ENCODE results near the gene FZR1.
A peak's percentile ranks its signal among the peaks of the same experiment; 100 is the strongest.

The FZR1 gene

DNA sequence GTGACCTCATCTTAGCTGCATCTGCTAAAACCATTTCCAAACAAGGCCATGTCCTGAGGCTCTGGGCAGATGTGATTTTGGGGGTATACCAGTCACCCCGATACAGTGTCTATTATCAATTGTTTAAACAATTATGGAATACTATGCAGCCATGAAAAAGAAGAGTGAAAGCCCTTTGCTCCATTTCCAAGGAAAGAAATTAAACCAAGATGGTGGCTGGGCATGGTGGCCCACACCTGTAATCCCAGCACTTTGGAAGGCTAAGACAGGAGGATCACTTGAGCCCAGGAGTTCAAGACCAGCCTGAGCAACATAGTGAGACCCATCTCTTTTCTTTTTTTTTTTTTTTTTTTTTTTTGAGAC lies 33.6 kb downstream of the FZR1 start:
- CTCF ChIA-PET, result no interaction called here
- TF ChIP-seq CTCF (conservative IDR thresholded peaks at IDR 0.05; ENCODE audit: low read depth), result no peak
- no peak for DNase-seq (ENCODE audit: low spot score)
- POLR2A ChIA-PET (ENCODE audit: low non-redundant PET), result no interaction called here
- no peak overlapping the region for H3K27ac ChIP-seq

DNA sequence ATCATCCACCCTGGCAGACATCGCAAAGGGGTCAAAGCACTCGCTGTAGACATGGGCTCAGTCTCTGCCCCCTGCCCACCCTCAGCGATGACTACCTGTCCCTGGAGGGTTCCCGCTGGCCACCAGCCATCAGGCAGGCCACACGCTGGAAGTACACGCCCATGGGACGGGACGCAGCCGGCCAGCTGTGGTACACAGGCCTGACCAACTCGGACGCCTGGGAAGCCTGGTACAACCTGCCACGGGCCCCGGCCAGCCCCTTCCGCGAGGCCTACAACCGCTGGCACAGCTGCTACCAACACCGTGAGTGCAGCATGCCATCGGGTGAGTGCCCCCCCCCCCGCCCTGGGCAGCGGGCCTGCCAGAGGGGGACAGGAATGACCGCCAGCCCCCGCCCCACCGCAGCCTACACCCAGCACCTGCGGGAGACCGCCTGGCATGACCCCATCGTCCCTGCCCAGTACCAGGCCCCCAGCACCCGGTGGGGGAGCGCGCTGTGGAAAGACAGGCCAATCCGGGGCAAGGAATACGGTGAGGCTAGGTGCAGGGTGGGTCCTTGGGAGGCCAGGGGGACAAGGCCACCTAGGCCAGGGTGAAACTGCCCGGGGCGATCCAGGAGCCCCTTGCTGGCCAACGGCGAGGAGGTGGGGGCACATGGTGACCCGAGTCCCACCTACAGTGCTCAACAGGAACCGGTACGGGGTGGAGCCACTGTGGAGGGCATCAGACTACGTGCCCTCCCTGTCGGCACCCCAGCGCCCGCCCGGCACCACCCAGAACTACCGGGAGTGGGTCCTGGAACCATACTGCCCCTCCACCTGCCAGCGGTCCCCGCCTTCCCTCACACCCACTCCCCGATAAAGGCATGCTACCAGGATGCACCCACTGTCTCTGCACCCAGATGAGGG lies 37.3 kb downstream of the FZR1 start:
- ChIA-PET POLR2A (ENCODE audit: low non-redundant PET) (no interaction called here), CTCF (no interaction called here)
- no peak for TF ChIP-seq CTCF (conservative IDR thresholded peaks at IDR 0.05; ENCODE audit: low read depth)
- H3K27ac ChIP-seq, result peak overlapping the region; percentile 64
- DNase-seq (ENCODE audit: low spot score), result no peak

GRCh38 chr19:3544058-3544376 lies 37.9 kb downstream of the FZR1 start:
- no peak for TF ChIP-seq CTCF (conservative IDR thresholded peaks at IDR 0.05; ENCODE audit: low read depth)
- peak overlapping the region; percentile 64 for H3K27ac ChIP-seq
- ChIA-PET CTCF (no interaction called here), POLR2A (ENCODE audit: low non-redundant PET) (no interaction called here)
- no peak for DNase-seq (ENCODE audit: low spot score)

- CTCF ChIA-PET, result interaction anchor here (0.6 to 1.5 kb wide), 11 partner anchors 9 to 401 kb away, joined by 3 to 14 read pairs (median 5); partner anchors contain the start of gene MFSD12
- POLR2A ChIA-PET (ENCODE audit: low non-redundant PET), result no interaction called here
- TF ChIP-seq CTCF (conservative IDR thresholded peaks at IDR 0.05; ENCODE audit: low read depth), result peak; percentile 93
- peak overlapping the region; percentile 64 for H3K27ac ChIP-seq
- peak; percentile 43 for DNase-seq (ENCODE audit: low spot score)
These were observed 38.9 kb downstream of the FZR1 start for GRCh38 chr19:3544742-3545668.

DNA sequence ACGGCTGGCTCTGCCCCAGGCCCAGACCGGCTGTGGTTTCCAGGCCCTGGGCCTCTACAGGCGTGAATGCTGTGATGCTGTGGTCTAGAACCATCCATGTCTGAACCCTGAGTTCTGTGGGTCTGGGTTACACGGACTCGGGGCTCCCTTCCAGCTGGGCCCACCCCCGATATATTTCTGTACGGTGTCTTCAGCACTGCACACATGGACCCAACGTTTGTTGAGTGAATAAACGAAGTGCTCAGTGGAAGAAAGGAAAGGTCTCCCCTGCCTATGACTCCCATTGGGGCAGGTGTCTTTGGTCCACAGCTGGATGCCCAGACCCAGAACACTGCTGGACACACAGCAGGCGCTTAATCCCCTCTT lies 39.5 kb downstream of the FZR1 start:
- TF ChIP-seq CTCF (conservative IDR thresholded peaks at IDR 0.05; ENCODE audit: low read depth), result no peak
- ChIA-PET CTCF (interaction anchor here (0.6 to 1.5 kb wide), 7 partner anchors 9 to 401 kb away, joined by 3 to 14 read pairs (median 6); partner anchors contain the start of gene MFSD12), POLR2A (ENCODE audit: low non-redundant PET) (no interaction called here)
- no peak for DNase-seq (ENCODE audit: low spot score)
- peak overlapping the region; percentile 64 for H3K27ac ChIP-seq

- TF ChIP-seq CTCF (conservative IDR thresholded peaks at IDR 0.05; ENCODE audit: low read depth), result no peak
- no peak for DNase-seq (ENCODE audit: low spot score)
- CTCF ChIA-PET, result interaction anchor here (1.4 to 1.5 kb wide), 2 partner anchors 8 to 11 kb away, joined by 9 to 14 read pairs; partner anchors contain the start of gene MFSD12
- POLR2A ChIA-PET (ENCODE audit: low non-redundant PET), result no interaction called here
- H3K27ac ChIP-seq, result peak overlapping the region; percentile 64
These were observed 40.0 kb downstream of the FZR1 start for GRCh38 chr19:3546119-3546518.

Measured in RWPE1 (cell line).